ENCODE results near the gene SYTL2.

Gene SYTL2

GRCh38 chr11:85828640-85828978 is 17.7 kb upstream of the SYTL2 start:
- in situ Hi-C loops (cut with MboI; ENCODE audit: low sequenced_read_pairs) = no loop called here

GRCh38 chr11:85827748-85828639 is 17.1 kb upstream of the SYTL2 start:
- in situ Hi-C loops (cut with MboI; ENCODE audit: low sequenced_read_pairs) = no loop called here

GRCh38 chr11:85826116-85826855 is 15.3 kb upstream of the SYTL2 start:
- in situ Hi-C loops (cut with MboI; ENCODE audit: low sequenced_read_pairs) = no loop called here

GRCh38 chr11:85825616-85826015 is 14.7 kb upstream of the SYTL2 start:
- in situ Hi-C loops (cut with MboI; ENCODE audit: low sequenced_read_pairs) = no loop called here

GRCh38 chr11:85823816-85824215 is 12.9 kb upstream of the SYTL2 start:
- in situ Hi-C loops (cut with MboI; ENCODE audit: low sequenced_read_pairs) = no loop called here

GRCh38 chr11:85822814-85823213 is 11.9 kb upstream of the SYTL2 start:
- in situ Hi-C loops (cut with MboI; ENCODE audit: low sequenced_read_pairs) = no loop called here

GRCh38 chr11:85821636-85822035 is 10.7 kb upstream of the SYTL2 start:
- in situ Hi-C loops (cut with MboI; ENCODE audit: low sequenced_read_pairs) = no loop called here

GRCh38 chr11:85819441-85819840 is 8.5 kb upstream of the SYTL2 start:
- in situ Hi-C loops (cut with MboI; ENCODE audit: low sequenced_read_pairs) = no loop called here

GRCh38 chr11:85815186-85815931 is 4.4 kb upstream of the SYTL2 start:
- in situ Hi-C loops (cut with MboI; ENCODE audit: low sequenced_read_pairs) = no loop called here

- in situ Hi-C loops (cut with MboI; ENCODE audit: low sequenced_read_pairs) = no loop called here
Measured at GRCh38 chr11:85813721-85814120, 2.8 kb upstream of the SYTL2 start.

GRCh38 chr11:85811624-85812023 is 683 bp upstream of the SYTL2 start:
- in situ Hi-C loops (cut with MboI; ENCODE audit: low sequenced_read_pairs) = no loop called here

GRCh38 chr11:85810521-85810870 is 445 bp downstream of the SYTL2 start:
- in situ Hi-C loops (cut with MboI; ENCODE audit: low sequenced_read_pairs) = no loop called here

- in situ Hi-C loops (cut with MboI; ENCODE audit: low sequenced_read_pairs) = no loop called here
Measured at GRCh38 chr11:85809863-85810262, 1.1 kb downstream of the SYTL2 start.

- in situ Hi-C loops (cut with MboI; ENCODE audit: low sequenced_read_pairs) = no loop called here
Measured at GRCh38 chr11:85809191-85809590, 1.8 kb downstream of the SYTL2 start.

- in situ Hi-C loops (cut with MboI; ENCODE audit: low sequenced_read_pairs) = no loop called here
Measured at GRCh38 chr11:85806876-85807275, 4.1 kb downstream of the SYTL2 start.

GRCh38 chr11:85806016-85806415 is 4.9 kb downstream of the SYTL2 start:
- in situ Hi-C loops (cut with MboI; ENCODE audit: low sequenced_read_pairs) = no loop called here

GRCh38 chr11:85805387-85805786 is 5.6 kb downstream of the SYTL2 start:
- in situ Hi-C loops (cut with MboI; ENCODE audit: low sequenced_read_pairs) = no loop called here

GRCh38 chr11:85803920-85804319 is 7.0 kb downstream of the SYTL2 start:
- in situ Hi-C loops (cut with MboI; ENCODE audit: low sequenced_read_pairs) = no loop called here

- in situ Hi-C loops (cut with MboI; ENCODE audit: low sequenced_read_pairs) = no loop called here
Measured at GRCh38 chr11:85803303-85803702, 7.6 kb downstream of the SYTL2 start.

- in situ Hi-C loops (cut with MboI; ENCODE audit: low sequenced_read_pairs) = no loop called here
Measured at GRCh38 chr11:85801527-85801926, 9.4 kb downstream of the SYTL2 start.

GRCh38 chr11:85800595-85801342 is 10.2 kb downstream of the SYTL2 start:
- in situ Hi-C loops (cut with MboI; ENCODE audit: low sequenced_read_pairs) = no loop called here

Measured in HL-60/S4 (cell line).